ENCODE measurements around the gene GSTP1.

Gene GSTP1

DNA sequence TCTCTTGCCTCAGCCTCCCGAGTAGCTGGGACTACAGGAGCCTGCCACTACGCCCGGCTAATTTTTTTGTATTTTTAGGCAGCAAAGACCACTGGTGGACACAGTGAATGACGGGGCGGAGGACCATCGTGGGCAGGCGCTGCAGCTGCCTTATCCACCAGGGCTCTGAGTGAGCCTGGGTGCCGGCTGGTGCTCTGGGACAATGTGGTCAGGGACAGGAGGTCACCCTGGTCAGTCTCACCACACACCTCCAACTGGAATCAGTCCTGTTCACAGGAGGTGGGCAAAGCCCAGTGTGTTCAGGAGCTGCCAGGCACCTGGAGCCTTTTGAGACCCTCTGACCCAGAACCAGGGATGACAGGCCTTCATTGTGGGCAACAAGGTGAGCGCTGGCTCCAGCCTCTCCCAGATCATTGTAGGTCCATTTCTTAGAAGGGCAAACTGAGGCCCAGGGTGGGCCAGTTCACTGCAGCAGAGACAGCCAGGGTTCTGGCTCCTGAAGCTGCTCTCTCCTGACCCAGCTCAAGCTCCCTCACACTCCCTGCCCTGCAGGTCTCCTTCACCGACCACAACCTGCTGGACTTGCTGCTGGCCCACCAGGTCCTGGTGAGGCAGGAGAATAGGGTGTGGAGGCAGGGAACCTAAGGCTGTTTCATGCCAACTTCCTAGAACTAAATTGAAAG is 44.6 kb upstream of the GSTP1 start:
- Histone ChIP-seq H3K79me2 (no peaks in the 10 kb centered on the region), H3K9ac (no peak overlapping the region), H2AFZ (no peak overlapping the region), H3K4me2 (ENCODE audit: low read length) (no peak overlapping the region), H3K27me3 (ENCODE audit: control insufficient read depth, insufficient read depth, low read length) (no peaks in the 10 kb centered on the region), H3K36me3 (ENCODE audit: control insufficient read depth, insufficient read depth, low read length) (no peaks in the 10 kb centered on the region), H3K9me3 (ENCODE audit: control insufficient read depth, low read length) (no peaks in the 10 kb centered on the region), H3K27ac (no peak overlapping the region), H3K4me1 (no peaks in the 10 kb centered on the region), H3K4me3 (ENCODE audit: low read depth, low read length) (no peak overlapping the region)
- TF ChIP-seq CTCF (IDR thresholded peaks at IDR 0.05): no peak

DNA sequence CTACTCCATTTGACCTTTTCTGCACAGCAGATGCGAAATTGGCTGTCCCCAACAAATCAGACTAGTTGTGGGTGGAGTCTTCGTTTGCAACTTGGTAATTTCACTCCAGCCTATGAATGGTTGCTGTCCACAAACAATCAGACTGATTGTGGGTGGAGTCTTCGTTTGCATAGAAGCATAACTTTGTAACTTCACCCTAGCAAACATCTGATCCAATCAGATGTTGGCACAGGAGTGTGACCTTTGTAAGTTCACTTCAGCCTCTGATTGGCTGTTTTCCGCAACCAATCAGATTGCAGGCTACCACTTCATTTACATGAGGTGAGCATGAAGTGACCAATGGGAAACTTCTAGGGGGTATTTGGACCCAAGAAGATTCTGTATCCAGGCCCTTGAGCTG is 44.1 kb upstream of the GSTP1 start:
- Histone ChIP-seq H3K4me3 (ENCODE audit: low read depth, low read length) (no peak overlapping the region), H3K4me1 (no peaks in the 10 kb centered on the region), H3K79me2 (no peaks in the 10 kb centered on the region), H3K36me3 (ENCODE audit: control insufficient read depth, insufficient read depth, low read length) (no peaks in the 10 kb centered on the region), H3K27ac (no peak overlapping the region), H3K9me3 (ENCODE audit: control insufficient read depth, low read length) (no peaks in the 10 kb centered on the region), H2AFZ (no peak overlapping the region), H3K9ac (no peak overlapping the region), H3K4me2 (ENCODE audit: low read length) (no peak overlapping the region), H3K27me3 (ENCODE audit: control insufficient read depth, insufficient read depth, low read length) (no peaks in the 10 kb centered on the region)
- TF ChIP-seq CTCF (IDR thresholded peaks at IDR 0.05): no peak

GRCh38 chr11:67541198-67541597 is 42.4 kb upstream of the GSTP1 start:
- H3K4me1 ChIP-seq: no peaks in the 10 kb centered on the region
- no peaks in the 10 kb centered on the region for H3K9me3 ChIP-seq (ENCODE audit: control insufficient read depth, low read length)
- no peak for TF ChIP-seq CTCF (IDR thresholded peaks at IDR 0.05)
- H3K9ac ChIP-seq: no peak overlapping the region
- H3K79me2 ChIP-seq: no peaks in the 10 kb centered on the region
- no peak overlapping the region for H3K4me2 ChIP-seq (ENCODE audit: low read length)
- no peak overlapping the region for H3K27ac ChIP-seq
- H3K36me3 ChIP-seq (ENCODE audit: control insufficient read depth, insufficient read depth, low read length): no peaks in the 10 kb centered on the region
- no peak overlapping the region for H3K4me3 ChIP-seq (ENCODE audit: low read depth, low read length)
- H2AFZ ChIP-seq: no peak overlapping the region
- H3K27me3 ChIP-seq (ENCODE audit: control insufficient read depth, insufficient read depth, low read length): no peaks in the 10 kb centered on the region

DNA sequence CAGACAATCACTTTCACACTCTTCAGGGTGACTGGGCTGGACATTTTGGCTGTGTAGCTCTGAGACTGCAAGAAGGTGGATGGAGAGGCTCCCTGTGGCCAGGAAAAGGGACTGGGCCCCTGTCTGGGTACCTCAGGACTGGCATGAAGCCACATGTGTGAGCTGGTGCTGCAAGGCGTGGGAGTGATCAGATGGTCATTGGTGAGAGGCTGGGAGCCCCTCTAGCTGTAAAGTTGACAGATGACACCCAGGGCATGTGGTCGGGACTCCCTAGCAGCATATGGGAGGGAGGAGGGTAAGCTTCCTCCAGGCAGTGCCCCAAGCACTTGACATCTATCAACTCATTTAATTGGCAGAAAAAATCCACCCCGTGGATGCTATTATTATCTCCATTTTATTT is 41.4 kb upstream of the GSTP1 start:
- no peak for TF ChIP-seq CTCF (IDR thresholded peaks at IDR 0.05)

DNA sequence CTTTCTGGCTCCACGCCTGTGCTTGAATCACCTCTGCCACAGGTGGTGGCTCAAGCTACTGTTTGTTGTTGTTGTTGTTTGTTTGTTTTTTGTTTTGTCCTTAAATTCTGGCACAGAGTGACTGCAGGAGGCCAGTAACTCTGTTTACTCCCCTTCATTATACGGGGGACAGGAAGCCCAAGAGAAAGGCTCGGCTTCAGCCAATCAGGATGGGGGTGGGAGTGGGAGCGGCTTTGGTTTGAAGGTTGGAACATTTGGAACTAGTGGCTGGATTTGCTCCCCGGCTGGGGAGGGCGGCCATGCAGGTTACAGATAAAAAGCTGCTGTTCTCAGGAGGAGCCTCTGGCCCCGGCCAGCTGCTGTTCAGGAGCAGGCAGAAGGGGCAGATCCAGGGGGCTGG is 40.6 kb upstream of the GSTP1 start:
- H3K27me3 ChIP-seq (ENCODE audit: control insufficient read depth, insufficient read depth, low read length): no peaks in the 10 kb centered on the region
- no peak overlapping the region for H3K27ac ChIP-seq
- H2AFZ ChIP-seq: no peak overlapping the region
- no peak overlapping the region for H3K4me2 ChIP-seq (ENCODE audit: low read length)
- H3K4me3 ChIP-seq (ENCODE audit: low read depth, low read length): no peak overlapping the region
- H3K9me3 ChIP-seq (ENCODE audit: control insufficient read depth, low read length): no peaks in the 10 kb centered on the region
- no peaks in the 10 kb centered on the region for H3K36me3 ChIP-seq (ENCODE audit: control insufficient read depth, insufficient read depth, low read length)
- TF ChIP-seq CTCF (IDR thresholded peaks at IDR 0.05): no peak
- H3K4me1 ChIP-seq: no peaks in the 10 kb centered on the region
- no peaks in the 10 kb centered on the region for H3K79me2 ChIP-seq
- no peak overlapping the region for H3K9ac ChIP-seq

More for the DNA sequence above, 41.4 kb upstream of the GSTP1 start:
- no peaks in the 10 kb centered on the region for H3K79me2 ChIP-seq
- no peaks in the 10 kb centered on the region for H3K27me3 ChIP-seq (ENCODE audit: control insufficient read depth, insufficient read depth, low read length)
- H3K4me1 ChIP-seq: no peaks in the 10 kb centered on the region
- no peaks in the 10 kb centered on the region for H3K36me3 ChIP-seq (ENCODE audit: control insufficient read depth, insufficient read depth, low read length)
- no peak overlapping the region for H3K9ac ChIP-seq
- H3K9me3 ChIP-seq (ENCODE audit: control insufficient read depth, low read length): no peaks in the 10 kb centered on the region
- no peak overlapping the region for H3K27ac ChIP-seq
- no peak overlapping the region for H2AFZ ChIP-seq
- H3K4me3 ChIP-seq (ENCODE audit: low read depth, low read length): no peak overlapping the region
- no peak overlapping the region for H3K4me2 ChIP-seq (ENCODE audit: low read length)

Measured in parathyroid adenoma (tissue), 2 donors.